K562 (cell line): ENCODE measurements around the gene ANAPC5.

Source experiments
- CREB1 ChIP-seq, 2 experiments: sonication (generic) in 1 of 2; formaldehyde crosslinking in 1 of 2; IDR thresholded peaks; 2 replicates each; pipeline versions ENCODE4 v1.6.1 to v1.8.0; 2012 to 2022; ENCODE audit warnings: inconsistent platforms in 1 of 2, mild to moderate bottlenecking in 1 of 2, missing genetic modification reagents in 1 of 2, moderate library complexity in 1 of 2
- CREM ChIP-seq: IDR thresholded peaks from 2 replicates; pipeline ENCODE4 v1.6.1; 2014; ENCODE audit warnings: antibody characterized with exemption, low read depth
- CTCF ChIP-seq, 3 experiments: IDR thresholded peaks in 2 of 3; conservative IDR thresholded peaks in 1 of 3; 2 replicates each; pipeline ENCODE4 v1.5.1; 2011 to 2012; ENCODE audit warnings: low read length in 3 of 3, mild to moderate bottlenecking in 3 of 3, control low read depth in 2 of 3, improper control_type of control experiment in 1 of 3, inconsistent platforms in 1 of 3, low read depth in 1 of 3, mixed read lengths in 1 of 3, moderate library complexity in 1 of 3; ENCODE audit not compliant: insufficient read depth in 2 of 3
- EGR1 ChIP-seq: fragments of 450-650 bp; conservative IDR thresholded peaks from 2 replicates; pipeline ENCODE4 v1.6.1; 2017; ENCODE audit warnings: mild to moderate bottlenecking
- EZH2 ChIP-seq: IDR thresholded peaks from 2 replicates; pipeline ENCODE4 v1.6.1; 2012; ENCODE audit warnings: low read depth, mild to moderate bottlenecking, inconsistent platforms, low read length, borderline replicate concordance
- HCFC1 ChIP-seq: IDR thresholded peaks from 2 replicates; pipeline ENCODE4 v1.6.1; 2012; ENCODE audit warnings: low read depth, low read length, improper control_type of control experiment
- JUND ChIP-seq, 2 experiments: IDR thresholded peaks; 2 replicates in 1 of 2; 3 replicates in 1 of 2; pipeline ENCODE4 v1.6.1; 2011; ENCODE audit warnings: borderline replicate concordance in 2 of 2, low read depth in 2 of 2, low read length in 2 of 2, improper control_type of control experiment in 1 of 2, missing biosample characterization in 1 of 2, missing genetic modification characterization in 1 of 2, missing genetic modification reagents in 1 of 2
- POLR2AphosphoS5 ChIP-seq: IDR thresholded peaks from 2 replicates; pipeline ENCODE4 v1.6.1; 2011; ENCODE audit warnings: mild to moderate bottlenecking, low read depth, low read length, moderate library complexity; ENCODE audit not compliant: control insufficient read depth, insufficient read depth
- SIN3B ChIP-seq: fragments of 450-650 bp; IDR thresholded peaks from 2 replicates; pipeline ENCODE4 v1.6.1; 2017; ENCODE audit warnings: low read depth, mild to moderate bottlenecking, moderate library complexity
- TFAM ChIP-seq: fragments of 250-450 bp; sonication (Bioruptor Pico); conservative IDR thresholded peaks from 2 replicates; pipeline ENCODE4 v1.5.0; 2021; ENCODE audit warnings: mild to moderate bottlenecking, moderate library complexity
- ZNF12 ChIP-seq: sonication (generic); formaldehyde crosslinking; IDR thresholded peaks from 2 replicates; pipeline ENCODE4 v1.4.0; 2020; ENCODE audit warnings: mild to moderate bottlenecking, missing genetic modification reagents
- ZNF384 ChIP-seq: IDR thresholded peaks from 2 replicates; pipeline ENCODE4 v1.6.1; 2012; ENCODE audit warnings: low read depth, low read length, improper control_type of control experiment
- ZNF780A ChIP-seq: fragments of 250-450 bp; sonication (Bioruptor Pico); IDR thresholded peaks from 2 replicates; pipeline ENCODE4 v1.5.0; 2021; ENCODE audit warnings: mild to moderate bottlenecking

- no peak for TF ChIP-seq JUND (IDR thresholded peaks at IDR 0.05; ENCODE audit: borderline replicate concordance, low read depth, low read length)
- TF ChIP-seq JUND (tag; IDR thresholded peaks at IDR 0.05; ENCODE audit: borderline replicate concordance, low read depth, low read length), result no peak
- no peak for TF ChIP-seq EGR1
- TF ChIP-seq ZNF384, result no peak
- no peak for TF ChIP-seq EZH2
- TF ChIP-seq CTCF (IDR thresholded peaks at IDR 0.05 in 2 of 3, conservative IDR thresholded peaks at IDR 0.05 in 1 of 3; ENCODE audit: insufficient read depth in 2 of 3, low read depth in 1 of 3, low read length in 3 of 3), result no peak
- TF ChIP-seq POLR2AphosphoS5, result no peak
- no peak for TF ChIP-seq ZNF780A (CRISPR knock-in tag)
- TF ChIP-seq HCFC1, result no peak
- no peak for TF ChIP-seq TFAM (CRISPR knock-in tag)
- TF ChIP-seq ZNF12 (CRISPR knock-in tag), result no peak
- no peak for TF ChIP-seq CREB1 (IDR thresholded peaks at IDR 0.05)
- no peak for TF ChIP-seq CREB1 (CRISPR knock-in tag; IDR thresholded peaks at IDR 0.05)
- no peak for TF ChIP-seq SIN3B
- TF ChIP-seq CREM, result no peak
Observed at GRCh38 chr12:121318121-121318520, 34.1 kb downstream of the ANAPC5 start.
